Erythroblast (primary cell): Measurements from ENCODE around the gene TRPM3.

Experiments used
- GATA1 ChIP-seq: IDR thresholded peaks from 2 replicates; pipeline ENCODE4 v1.6.1; 2011; ENCODE audit warnings: low read depth, mild to moderate bottlenecking, control low read depth, low read length, moderate library complexity
- POLR2A ChIP-seq: IDR thresholded peaks from 2 replicates; pipeline ENCODE4 v1.6.1; 2011; ENCODE audit warnings: mild to moderate bottlenecking, low read length

- no peak for TF ChIP-seq POLR2A
- TF ChIP-seq GATA1: no peak
Observed at GRCh38 chr9:70805949-70806348, 315.5 kb downstream of the TRPM3 start.
